Effector memory CD8-positive, alpha-beta T cell (primary cell): ENCODE data around the gene NIPA2.

ENCODE experiments used
- ATAC-seq: fragments of 150-1000 bp; cut with Tn5 transposase; replicated peaks from 2 replicates; pipeline ENCODE4 v1.10.0; 2021; ENCODE audit warnings: mild to moderate bottlenecking, moderate library complexity
- DNase-seq, 3 experiments: peaks; one replicate each; pipeline ENCODE4 v3.0.0; 2021
- H3K27ac Mint-ChIP-seq, 2 donors: one replicate each; pipeline ENCODE4 v1.8.0; 2022; ENCODE audit warnings: mild to moderate bottlenecking in 2 of 2, mixed read lengths in 2 of 2, moderate library complexity in 2 of 2
- H3K27me3 Mint-ChIP-seq, 2 donors: one replicate each; pipeline ENCODE4 v1.8.0; 2022; ENCODE audit warnings: mixed read lengths in 2 of 2
- H3K36me3 Mint-ChIP-seq: one replicate; pipeline ENCODE4 v1.8.0; 2022; ENCODE audit warnings: mild to moderate bottlenecking, moderate library complexity, mixed read lengths; ENCODE audit not compliant: insufficient read depth
- H3K4me1 Mint-ChIP-seq, 2 donors: one replicate each; pipeline ENCODE4 v1.8.0; 2022; ENCODE audit warnings: low read depth in 2 of 2, mixed read lengths in 2 of 2
- H3K4me3 Mint-ChIP-seq, 2 donors: one replicate each; pipeline ENCODE4 v1.8.0; 2022; ENCODE audit warnings: mild to moderate bottlenecking in 2 of 2, mixed read lengths in 2 of 2, moderate library complexity in 2 of 2
- H3K9me3 Mint-ChIP-seq, 2 donors: one replicate each; pipeline ENCODE4 v1.8.0; 2022; ENCODE audit warnings: mixed read lengths in 2 of 2

Gene NIPA2

GRCh38 chr15:22810033-22810852, 28.2 kb upstream of the NIPA2 start:
- ATAC-seq = no peak
- H3K4me1 Mint-ChIP-seq = peaks cover 8 to 12% of the 10 kb centered on the region in 2 donors
- H3K36me3 Mint-ChIP-seq = peaks cover 9% of the 10 kb centered on the region
- H3K27me3 Mint-ChIP-seq = no peaks in the 10 kb centered on the region
- peak overlapping the region in 1 of 2 donors; percentile 35 for H3K27ac Mint-ChIP-seq
- no peaks in the 10 kb centered on the region for H3K9me3 Mint-ChIP-seq
- no peak for DNase-seq
- H3K4me3 Mint-ChIP-seq = no peak overlapping the region

DNA sequence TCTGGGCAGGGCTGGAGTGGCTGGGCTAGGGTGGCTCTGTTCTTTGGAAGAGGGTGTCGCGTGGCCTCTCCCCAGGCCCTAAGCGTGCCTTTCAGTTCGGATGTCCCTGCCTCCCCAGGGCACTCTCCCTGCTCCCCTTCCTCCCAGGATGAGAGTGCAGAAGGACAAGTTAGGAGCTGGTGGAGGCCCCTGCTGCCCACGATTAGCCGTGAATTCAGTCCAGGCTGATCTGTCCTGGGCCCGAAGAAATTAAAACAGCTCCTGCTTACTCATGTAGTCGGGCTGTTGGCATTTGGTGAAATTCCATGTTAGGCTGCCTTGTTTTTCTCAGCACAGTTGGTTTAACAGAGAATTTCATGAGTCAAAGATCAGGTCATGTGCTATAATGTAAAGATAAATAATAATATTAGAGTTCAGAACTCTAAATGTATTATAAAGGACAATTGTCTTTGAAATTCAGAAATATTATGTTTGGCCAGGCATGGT, 27.6 kb upstream of the NIPA2 start:
- ATAC-seq (no peak), DNase-seq (no peak)
- peaks cover 9% of the 10 kb centered on the region for H3K36me3 Mint-ChIP-seq
- no peak overlapping the region for H3K4me3 Mint-ChIP-seq
- no peak overlapping the region for H3K27ac Mint-ChIP-seq
- H3K4me1 Mint-ChIP-seq = peaks cover 8 to 12% of the 10 kb centered on the region in 2 donors
- H3K9me3 Mint-ChIP-seq = no peaks in the 10 kb centered on the region
- no peaks in the 10 kb centered on the region for H3K27me3 Mint-ChIP-seq

- no peak for ATAC-seq
Measured at GRCh38 chr15:22811640-22812039, 26.8 kb upstream of the NIPA2 start.

GRCh38 chr15:22813844-22814243, 24.6 kb upstream of the NIPA2 start:
- Mint-ChIP-seq H3K27me3 (no peaks in the 10 kb centered on the region), H3K4me3 (no peak overlapping the region), H3K4me1 (peaks cover 0 to 5% of the 10 kb centered on the region in 2 donors), H3K36me3 (peaks cover 14% of the 10 kb centered on the region), H3K9me3 (no peaks in the 10 kb centered on the region), H3K27ac (no peak overlapping the region)
- no peak for DNase-seq
- no peak for ATAC-seq

More at GRCh38 chr15:22811640-22812039, 26.8 kb upstream of the NIPA2 start:
- Mint-ChIP-seq H3K9me3 (no peaks in the 10 kb centered on the region), H3K27me3 (no peaks in the 10 kb centered on the region), H3K36me3 (peaks cover 9% of the 10 kb centered on the region), H3K27ac (peak overlapping the region in 1 of 2 donors; percentile 68), H3K4me1 (peaks cover 3 to 7% of the 10 kb centered on the region in 2 donors), H3K4me3 (no peak overlapping the region)
- no peak for DNase-seq

- DNase-seq = no peak
- Mint-ChIP-seq H3K27ac (no peak overlapping the region), H3K27me3 (no peaks in the 10 kb centered on the region), H3K4me1 (peaks cover 0 to 2% of the 10 kb centered on the region in 2 donors), H3K36me3 (peaks cover 21% of the 10 kb centered on the region), H3K9me3 (no peaks in the 10 kb centered on the region), H3K4me3 (no peak overlapping the region)
- no peak for ATAC-seq
Measured at GRCh38 chr15:22815766-22816165, 22.7 kb upstream of the NIPA2 start.

- peaks cover 0 to 2% of the 10 kb centered on the region in 2 donors for H3K4me1 Mint-ChIP-seq
- peak overlapping the region in 1 of 2 donors; percentile 65 for H3K27ac Mint-ChIP-seq
- no peak for DNase-seq
- H3K27me3 Mint-ChIP-seq = no peaks in the 10 kb centered on the region
- no peak for ATAC-seq
- H3K4me3 Mint-ChIP-seq = no peak overlapping the region
- H3K9me3 Mint-ChIP-seq = no peaks in the 10 kb centered on the region
- H3K36me3 Mint-ChIP-seq = peaks cover 33% of the 10 kb centered on the region
Measured at GRCh38 chr15:22819651-22820050, 18.8 kb upstream of the NIPA2 start.

- H3K4me1 Mint-ChIP-seq = no peaks in the 10 kb centered on the region
- no peak for ATAC-seq
- no peaks in the 10 kb centered on the region for H3K27me3 Mint-ChIP-seq
- H3K4me3 Mint-ChIP-seq = no peak overlapping the region
- H3K27ac Mint-ChIP-seq = no peak overlapping the region
- H3K9me3 Mint-ChIP-seq = no peaks in the 10 kb centered on the region
- DNase-seq = no peak
- peaks cover 30% of the 10 kb centered on the region for H3K36me3 Mint-ChIP-seq
Measured at GRCh38 chr15:22823495-22824128, 14.9 kb upstream of the NIPA2 start.

DNA sequence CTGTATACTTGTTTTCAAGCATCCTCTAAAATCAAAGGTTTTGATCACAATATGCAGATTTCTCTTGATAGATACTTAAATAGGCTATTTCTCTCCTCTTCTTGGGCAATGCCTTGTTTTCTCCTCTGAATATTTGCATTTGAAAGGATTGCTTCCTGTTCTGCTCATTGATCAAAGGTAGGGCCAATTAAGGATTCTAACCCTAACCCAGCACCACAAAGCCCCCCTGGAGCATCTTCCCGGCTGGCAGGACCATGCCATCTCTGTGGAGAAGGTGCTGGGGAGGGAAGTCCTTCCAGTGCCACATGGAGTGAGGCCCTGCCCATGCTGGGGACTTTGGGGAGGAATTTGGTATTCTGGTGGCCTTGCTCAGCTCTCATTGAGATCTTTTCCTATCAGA, 11.3 kb upstream of the NIPA2 start:
- no peak overlapping the region for H3K4me3 Mint-ChIP-seq
- no peaks in the 10 kb centered on the region for H3K27me3 Mint-ChIP-seq
- no peaks in the 10 kb centered on the region for H3K4me1 Mint-ChIP-seq
- DNase-seq = no peak
- H3K27ac Mint-ChIP-seq = no peak overlapping the region
- H3K9me3 Mint-ChIP-seq = no peaks in the 10 kb centered on the region
- ATAC-seq = no peak
- H3K36me3 Mint-ChIP-seq = peaks cover 16% of the 10 kb centered on the region

GRCh38 chr15:22831473-22831872, 7.0 kb upstream of the NIPA2 start:
- no peak overlapping the region for H3K4me3 Mint-ChIP-seq
- H3K27me3 Mint-ChIP-seq = no peaks in the 10 kb centered on the region
- H3K9me3 Mint-ChIP-seq = no peaks in the 10 kb centered on the region
- no peak for DNase-seq
- H3K36me3 Mint-ChIP-seq = no peaks in the 10 kb centered on the region
- H3K27ac Mint-ChIP-seq = no peak overlapping the region
- no peak for ATAC-seq
- no peaks in the 10 kb centered on the region for H3K4me1 Mint-ChIP-seq

DNA sequence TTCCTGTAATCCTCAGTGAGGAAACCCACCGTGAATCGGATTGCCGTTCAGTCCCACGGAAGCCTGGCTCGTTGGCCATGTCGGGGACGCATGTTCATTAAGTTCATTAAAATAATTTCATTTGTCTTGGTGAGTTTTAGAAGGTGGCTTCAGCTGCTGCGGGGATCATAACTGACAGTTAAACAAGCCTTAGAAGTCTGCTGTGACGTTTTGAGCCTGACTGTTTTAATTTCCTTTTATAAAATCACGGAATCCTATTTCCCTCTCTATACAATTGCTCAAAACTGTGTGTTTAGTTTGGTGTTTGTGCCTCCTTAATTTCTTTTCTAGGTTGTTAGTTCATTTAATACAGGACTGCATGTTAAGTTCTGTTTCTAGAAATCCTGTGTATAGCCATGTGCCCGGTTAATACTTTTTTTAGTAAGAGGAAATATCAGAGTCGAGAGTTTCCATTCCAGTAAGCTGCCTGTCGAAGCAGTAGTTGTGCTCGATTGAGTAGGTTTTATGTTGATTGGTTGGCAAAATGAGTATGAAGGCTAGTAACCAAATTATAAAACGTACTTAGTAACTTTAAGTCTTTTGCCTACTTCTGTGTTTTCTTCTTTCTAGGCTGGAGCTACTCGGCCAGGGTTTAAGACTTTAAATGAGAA, 705 bp downstream of the NIPA2 start:
- Mint-ChIP-seq H3K4me1 (peaks cover 22 to 30% of the 10 kb centered on the region in 2 donors), H3K27ac (peak overlapping the region; percentile 90 to 96), H3K36me3 (peaks cover 33% of the 10 kb centered on the region), H3K4me3 (peak overlapping the region; percentile 93 to 95), H3K9me3 (no peaks in the 10 kb centered on the region), H3K27me3 (no peaks in the 10 kb centered on the region)
- DNase-seq (no peak), ATAC-seq (no peak)

DNA sequence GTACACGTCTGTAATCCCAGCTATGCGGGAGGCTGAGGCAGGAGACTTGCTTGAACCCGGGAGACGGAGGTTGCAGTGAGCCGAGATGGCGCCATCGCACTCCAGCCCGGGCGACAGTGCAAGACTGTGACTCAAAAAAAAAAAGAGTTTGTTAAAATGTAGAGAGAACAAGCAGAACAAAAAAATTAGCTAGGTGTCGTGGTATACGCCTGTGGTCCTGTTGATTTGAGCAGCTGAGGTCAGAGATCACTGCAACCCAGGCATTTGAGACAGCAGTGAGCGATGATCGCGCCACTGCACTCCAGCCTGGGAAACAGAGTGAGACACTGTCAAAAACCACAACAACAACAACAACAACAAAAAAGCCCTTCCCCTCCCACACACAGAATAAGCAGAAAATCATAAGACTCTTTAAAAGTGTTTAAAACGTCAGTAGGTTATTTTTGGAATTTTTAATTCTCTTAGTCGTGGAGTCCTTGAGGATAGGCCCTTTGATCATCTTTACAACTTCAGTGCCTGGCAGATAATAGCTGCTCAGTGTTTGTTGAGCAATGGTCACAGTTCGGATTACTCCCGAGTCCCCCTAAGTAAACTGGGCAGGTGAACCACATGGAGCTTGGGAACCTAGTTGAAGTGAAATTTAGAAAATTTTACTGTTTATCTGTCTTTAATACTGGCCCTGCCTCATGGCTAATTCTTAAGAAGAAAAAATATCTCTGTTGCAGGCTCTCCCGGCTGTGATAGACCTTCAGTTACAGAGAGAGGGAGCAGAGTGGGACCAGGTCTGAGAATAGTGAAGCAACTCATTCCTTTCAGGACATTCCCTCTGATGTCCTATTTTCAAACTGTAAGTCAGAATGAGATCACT, 6.2 kb downstream of the NIPA2 start:
- Mint-ChIP-seq H3K27me3 (no peaks in the 10 kb centered on the region), H3K4me3 (no peak overlapping the region), H3K27ac (peak overlapping the region in 1 of 2 donors; percentile 69), H3K4me1 (peaks cover 38 to 58% of the 10 kb centered on the region in 2 donors), H3K36me3 (peaks cover 52% of the 10 kb centered on the region), H3K9me3 (no peaks in the 10 kb centered on the region)
- no peak for DNase-seq
- ATAC-seq = no peak

GRCh38 chr15:22845289-22845900, 6.9 kb downstream of the NIPA2 start:
- no peaks in the 10 kb centered on the region for H3K9me3 Mint-ChIP-seq
- ATAC-seq (no peak), DNase-seq (no peak)
- H3K27me3 Mint-ChIP-seq = no peaks in the 10 kb centered on the region
- H3K4me3 Mint-ChIP-seq = no peak overlapping the region
- H3K36me3 Mint-ChIP-seq = peaks cover 53% of the 10 kb centered on the region
- peaks cover 36 to 60% of the 10 kb centered on the region in 2 donors for H3K4me1 Mint-ChIP-seq
- H3K27ac Mint-ChIP-seq = peak overlapping the region; percentile 66 to 69
